Breast epithelium (tissue), 3 donors: ENCODE data around the gene BRAT1.

ENCODE experiments used
- CTCF ChIP-seq, 3 donors: fragments of 450-650 bp; IDR thresholded peaks; one replicate each; pipeline ENCODE4 v1.5.1; 2016 to 2017; ENCODE audit warnings: antibody characterized with exemption in 3 of 3, mild to moderate bottlenecking in 3 of 3, moderate library complexity in 3 of 3
- POLR2A ChIP-seq: fragments of 450-650 bp; IDR thresholded peaks from one replicate; pipeline ENCODE4 v1.6.1; 2016; ENCODE audit warnings: antibody characterized with exemption, mild to moderate bottlenecking, moderate library complexity
- POLR2AphosphoS5 ChIP-seq, 3 donors: sonication (generic); formaldehyde crosslinking; IDR thresholded peaks; one replicate each; pipeline ENCODE4 v1.6.1; 2017; ENCODE audit warnings: antibody characterized with exemption in 3 of 3

DNA sequence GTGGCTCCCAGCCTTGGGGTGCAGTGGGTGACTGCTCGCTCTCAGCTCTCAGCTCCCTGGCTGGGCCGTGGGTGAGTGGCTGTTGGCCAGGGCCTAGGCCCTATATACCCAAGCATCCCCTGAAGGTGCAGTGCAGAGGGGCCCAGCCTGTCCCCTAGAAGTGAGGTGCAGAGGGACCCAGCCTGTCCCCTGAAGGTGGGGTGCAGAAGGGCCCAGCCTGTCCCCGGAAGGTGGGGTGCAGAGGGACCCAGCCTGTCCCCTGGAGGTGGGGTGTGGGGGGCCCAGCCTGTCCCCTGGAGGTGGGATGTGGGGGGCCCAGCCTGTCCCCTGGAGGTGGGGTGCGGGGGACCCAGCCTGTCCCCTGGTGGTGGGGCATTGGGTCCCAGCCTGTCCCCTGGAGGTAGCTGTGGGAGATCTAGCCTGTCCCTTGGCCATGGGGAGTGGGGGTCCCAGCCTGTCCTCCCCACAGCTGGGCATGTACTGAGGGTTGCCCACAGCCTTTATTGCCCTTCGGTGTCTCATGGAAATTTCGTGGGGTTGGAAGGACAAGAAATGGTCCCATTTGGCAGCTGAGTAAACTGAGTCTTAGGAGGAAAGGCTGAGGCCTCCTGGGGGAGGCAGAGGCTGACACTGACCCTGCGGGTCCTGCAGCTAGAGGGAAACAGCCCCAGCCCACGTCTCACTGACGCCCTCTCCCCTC lies 53.2 kb downstream of the BRAT1 start:
- TF ChIP-seq CTCF (IDR thresholded peaks at IDR 0.05) (no peak), POLR2AphosphoS5 (IDR thresholded peaks at IDR 0.05) (no peak), POLR2A (no peak)
